H9 (cell line): ENCODE measurements around the gene PCED1A. TPM values are rescaled to one million over a fixed set of nuclear protein-coding genes. Genes with fewer than 3 reads are reported as not detected.

Experiments
- DNase-seq: peaks from one replicate; pipeline ENCODE4 v3.0.0-alpha.2; 2017
- H2AFZ ChIP-seq: one replicate; pipeline ENCODE4 v1.6.1; 2013; ENCODE audit warnings: mild to moderate bottlenecking, low read length, control low read depth, moderate library complexity
- H2AK5ac ChIP-seq: 2 replicates; pipeline ENCODE4 v1.6.1; 2013; ENCODE audit warnings: low read length, control low read depth, mixed read lengths; ENCODE audit not compliant: insufficient read length
- H2BK120ac ChIP-seq: one replicate; pipeline ENCODE4 v1.6.1; 2013; ENCODE audit warnings: low read depth, mild to moderate bottlenecking, low read length, control low read depth, inconsistent platforms; ENCODE audit not compliant: poor library complexity, severe bottlenecking
- H2BK12ac ChIP-seq: 2 replicates; pipeline ENCODE4 v1.6.1; 2013; ENCODE audit warnings: low read length, control low read depth, mixed read lengths, low read depth; ENCODE audit not compliant: insufficient read length
- H2BK15ac ChIP-seq: 2 replicates; pipeline ENCODE4 v1.6.1; 2013; ENCODE audit warnings: low read depth, low read length, control low read depth
- H2BK20ac ChIP-seq: one replicate; pipeline ENCODE4 v1.6.1; 2013; ENCODE audit warnings: low read depth, mild to moderate bottlenecking, low read length, control low read depth, inconsistent platforms; ENCODE audit not compliant: poor library complexity, severe bottlenecking
- H2BK5ac ChIP-seq: 2 replicates; pipeline ENCODE4 v1.6.1; 2013; ENCODE audit warnings: low read length, control low read depth, mixed read lengths; ENCODE audit not compliant: insufficient read length
- H3K14ac ChIP-seq: 2 replicates; pipeline ENCODE4 v1.6.1; 2013; ENCODE audit warnings: low read length, control low read depth; ENCODE audit not compliant: insufficient read depth
- H3K18ac ChIP-seq: 2 replicates; pipeline ENCODE4 v1.6.1; 2013; ENCODE audit warnings: low read depth, mild to moderate bottlenecking, mixed read lengths, low read length, control low read depth; ENCODE audit not compliant: insufficient read length
- H3K23ac ChIP-seq: 2 replicates; pipeline ENCODE4 v1.6.1; 2013; ENCODE audit warnings: low read length, control low read depth, mixed read lengths, low read depth; ENCODE audit not compliant: insufficient read length
- H3K23me2 ChIP-seq: 2 replicates; pipeline ENCODE4 v1.6.1; 2013; ENCODE audit warnings: low read depth, mild to moderate bottlenecking, mixed read lengths, low read length, control low read depth; ENCODE audit not compliant: insufficient read length, poor library complexity, severe bottlenecking
- H3K27ac ChIP-seq: 2 replicates; pipeline ENCODE4 v1.5.1; 2013; ENCODE audit warnings: low read length, control low read depth, mixed read lengths, low read depth; ENCODE audit not compliant: insufficient read length
- H3K27me3 ChIP-seq: 2 replicates; pipeline ENCODE4 v1.6.1; 2013; ENCODE audit warnings: low read length, control low read depth, inconsistent platforms; ENCODE audit not compliant: insufficient read depth
- H3K4ac ChIP-seq: 2 replicates; pipeline ENCODE4 v1.6.1; 2013; ENCODE audit warnings: low read depth, mild to moderate bottlenecking, control low read depth, inconsistent platforms, low read length, moderate library complexity
- H3K4me1 ChIP-seq: 2 replicates; pipeline ENCODE4 v1.6.1; 2013; ENCODE audit warnings: low read length, control low read depth, inconsistent platforms; ENCODE audit not compliant: insufficient read depth
- H3K4me2 ChIP-seq: 2 replicates; pipeline ENCODE4 v1.6.1; 2013; ENCODE audit warnings: low read length, control low read depth, mixed read lengths; ENCODE audit not compliant: insufficient read length, insufficient read depth
- H3K56ac ChIP-seq: 2 replicates; pipeline ENCODE4 v1.6.1; 2013; ENCODE audit warnings: low read depth, mild to moderate bottlenecking, mixed read lengths, low read length, control low read depth; ENCODE audit not compliant: insufficient read length
- H3K79me1 ChIP-seq: 2 replicates; pipeline ENCODE4 v1.6.1; 2013; ENCODE audit warnings: low read depth, mild to moderate bottlenecking, moderate library complexity, low read length, control low read depth, inconsistent platforms; ENCODE audit not compliant: insufficient read depth, poor library complexity, severe bottlenecking
- H3K79me2 ChIP-seq: 2 replicates; pipeline ENCODE4 v1.6.1; 2013; ENCODE audit warnings: low read length, control low read depth, inconsistent platforms; ENCODE audit not compliant: insufficient read depth
- H3K9ac ChIP-seq: 2 replicates; pipeline ENCODE4 v1.6.1; 2013; ENCODE audit warnings: low read length, control low read depth, mixed read lengths; ENCODE audit not compliant: insufficient read length; ENCODE audit errors: extremely low read depth
- H3K9me3 ChIP-seq: one replicate; pipeline ENCODE4 v1.6.1; 2013; ENCODE audit warnings: low read depth, low read length, inconsistent platforms; ENCODE audit not compliant: control insufficient read depth
- H3T11ph ChIP-seq: one replicate; pipeline ENCODE4 v1.6.1; 2013; ENCODE audit warnings: mild to moderate bottlenecking, low read length, control low read depth, inconsistent platforms
- H4K20me1 ChIP-seq: one replicate; pipeline ENCODE4 v1.6.1; 2013; ENCODE audit not compliant: control insufficient read depth, insufficient read length, insufficient read depth
- H4K5ac ChIP-seq: 2 replicates; pipeline ENCODE4 v1.6.1; 2013; ENCODE audit warnings: low read depth, mild to moderate bottlenecking, mixed read lengths, low read length, control low read depth; ENCODE audit not compliant: insufficient read length
- H4K8ac ChIP-seq: replicated peaks from 2 replicates; pipeline ENCODE4 v1.6.1; 2013; ENCODE audit warnings: low read length, control low read depth, mixed read lengths, low read depth; ENCODE audit not compliant: insufficient read length
- H4K91ac ChIP-seq: 2 replicates; pipeline ENCODE4 v1.6.1; 2013; ENCODE audit warnings: low read depth, mild to moderate bottlenecking, moderate library complexity, mixed read lengths, low read length, control low read depth; ENCODE audit not compliant: insufficient read length
- H3K27ac Mint-ChIP-seq, 3 experiments: 2 replicates in 2 of 3; 3 replicates in 1 of 3; pipeline ENCODE4 v1.8.0; 2020 to 2021; ENCODE audit warnings: mixed read lengths in 3 of 3, mild to moderate bottlenecking in 1 of 3, moderate library complexity in 1 of 3
- H3K27me3 Mint-ChIP-seq: 2 replicates; pipeline ENCODE4 v1.8.0; 2021; ENCODE audit warnings: low read depth, mild to moderate bottlenecking, moderate library complexity, mixed read lengths
- H3K36me3 Mint-ChIP-seq, 3 experiments: 2 replicates in 2 of 3; 3 replicates in 1 of 3; pipeline ENCODE4 v1.8.0; 2020 to 2021; ENCODE audit warnings: low read depth in 3 of 3, mixed read lengths in 3 of 3; ENCODE audit not compliant: insufficient read depth in 1 of 3
- H3K4me1 Mint-ChIP-seq, 2 experiments: 2 replicates each; pipeline ENCODE4 v1.8.0; 2020; ENCODE audit warnings: mixed read lengths in 2 of 2
- H3K4me3 Mint-ChIP-seq, 2 experiments: 2 replicates in 1 of 2; 3 replicates in 1 of 2; pipeline ENCODE4 v1.8.0; 2020 to 2021; ENCODE audit warnings: mild to moderate bottlenecking in 2 of 2, mixed read lengths in 2 of 2, moderate library complexity in 1 of 2
- H3K9me3 Mint-ChIP-seq, 2 experiments: 2 replicates in 1 of 2; 3 replicates in 1 of 2; pipeline ENCODE4 v1.8.0; 2020; ENCODE audit warnings: mild to moderate bottlenecking in 2 of 2, mixed read lengths in 2 of 2, moderate library complexity in 1 of 2
- WGBS: extraction: QIAGEN DNeasy Blood & Tissue Kit; methylation state at CpG from one replicate; pipeline ENCODE4 v1.1.7; 2013; ENCODE audit warnings: missing lambda C conversion rate, low lambda C conversion rate, mixed read lengths; ENCODE audit not compliant: insufficient read length; ENCODE audit errors: extremely low coverage; 5-methylcytosine and 5-hydroxymethylcytosine counted together
- total RNA-seq: library from RNA; stranded (reverse); gene quantifications from 2 replicates; pipeline ENCODE4 v1.2.1, GENCODE V29; 2021
- TF ChIP-seq, protein P1 (sequence below): fragments of 200-600 bp; sonication (generic); conservative IDR thresholded peaks from 3 replicates; pipeline ENCODE4 v1.8.0; 2021; ENCODE audit warnings: antibody characterized with exemption, mild to moderate bottlenecking

PCED1A gene
- total RNA-seq, 1 experiment from 2014 or later: 30.8 TPM

DNA sequence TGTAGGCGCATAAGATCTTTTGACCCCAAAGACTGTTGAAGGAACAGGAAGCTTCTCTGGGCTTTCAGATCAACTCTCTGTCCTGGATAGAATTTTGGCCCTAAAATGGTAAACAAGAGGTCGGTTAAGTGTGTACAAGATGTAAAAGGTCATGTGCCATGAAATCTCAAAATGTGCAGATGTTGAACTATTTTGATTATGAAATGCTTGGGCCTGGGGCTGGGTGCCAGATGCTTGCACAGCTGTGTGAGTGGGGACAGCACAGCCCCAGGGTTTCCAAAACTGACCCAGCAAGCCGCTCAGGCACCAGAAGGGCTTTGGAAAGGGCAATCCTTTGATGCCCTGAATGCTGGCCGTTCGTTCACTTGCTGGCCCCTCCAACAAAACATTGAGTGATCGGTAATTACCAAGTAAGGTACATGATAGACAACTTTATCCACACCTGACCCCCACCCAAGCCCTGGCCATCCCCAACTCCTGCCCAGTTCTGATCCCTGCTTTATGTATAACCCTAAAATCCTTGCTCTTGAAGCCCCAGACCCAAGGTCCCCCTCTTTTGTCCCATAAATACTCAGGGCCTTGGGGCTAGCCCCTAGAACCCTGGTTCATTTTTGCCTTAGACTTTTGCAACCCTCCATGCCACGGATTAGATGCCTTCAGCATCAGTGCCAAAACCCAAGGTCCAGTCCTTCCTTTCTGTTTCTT, 22.4 kb downstream of the PCED1A start:
- H3K27ac ChIP-seq: no peak overlapping the region
- H4K91ac ChIP-seq: no peak overlapping the region
- Mint-ChIP-seq H3K4me3 (no peak overlapping the region), H3K27ac (no peak overlapping the region), H3K4me1 (peaks cover 18% of the 10 kb centered on the region in 2 experiments), H3K9me3 (peaks cover under 1 to 4% of the 10 kb centered on the region in 2 experiments; a peak in 3 of 5 replicates), H3K36me3 (no peaks in the 10 kb centered on the region; a peak in 1 of 7 replicates), H3K27me3 (peaks cover 29% of the 10 kb centered on the region)
- H3K23ac ChIP-seq: no peak overlapping the region
- H4K20me1 ChIP-seq: no peaks in the 10 kb centered on the region
- no peak overlapping the region for H2BK120ac ChIP-seq
- no peak overlapping the region for H2BK15ac ChIP-seq
- H3K4me1 ChIP-seq: no peaks in the 10 kb centered on the region
- TF ChIP-seq, protein P1, sequence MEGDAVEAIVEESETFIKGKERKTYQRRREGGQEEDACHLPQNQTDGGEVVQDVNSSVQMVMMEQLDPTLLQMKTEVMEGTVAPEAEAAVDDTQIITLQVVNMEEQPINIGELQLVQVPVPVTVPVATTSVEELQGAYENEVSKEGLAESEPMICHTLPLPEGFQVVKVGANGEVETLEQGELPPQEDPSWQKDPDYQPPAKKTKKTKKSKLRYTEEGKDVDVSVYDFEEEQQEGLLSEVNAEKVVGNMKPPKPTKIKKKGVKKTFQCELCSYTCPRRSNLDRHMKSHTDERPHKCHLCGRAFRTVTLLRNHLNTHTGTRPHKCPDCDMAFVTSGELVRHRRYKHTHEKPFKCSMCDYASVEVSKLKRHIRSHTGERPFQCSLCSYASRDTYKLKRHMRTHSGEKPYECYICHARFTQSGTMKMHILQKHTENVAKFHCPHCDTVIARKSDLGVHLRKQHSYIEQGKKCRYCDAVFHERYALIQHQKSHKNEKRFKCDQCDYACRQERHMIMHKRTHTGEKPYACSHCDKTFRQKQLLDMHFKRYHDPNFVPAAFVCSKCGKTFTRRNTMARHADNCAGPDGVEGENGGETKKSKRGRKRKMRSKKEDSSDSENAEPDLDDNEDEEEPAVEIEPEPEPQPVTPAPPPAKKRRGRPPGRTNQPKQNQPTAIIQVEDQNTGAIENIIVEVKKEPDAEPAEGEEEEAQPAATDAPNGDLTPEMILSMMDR: no peak
- no peaks in the 10 kb centered on the region for H3K9me3 ChIP-seq
- H3K27me3 ChIP-seq: peaks cover 9% of the 10 kb centered on the region; the same call in 1 of the 2 replicates
- H3K4ac ChIP-seq: no peak overlapping the region
- H3K23me2 ChIP-seq: peaks cover 6% of the 10 kb centered on the region
- no peak overlapping the region for H2AK5ac ChIP-seq
- H3T11ph ChIP-seq: no peak overlapping the region
- no peak overlapping the region for H2AFZ ChIP-seq
- no CpG with 5 or more reads among the region's 7 CpGs for WGBS
- H3K79me1 ChIP-seq: no peaks in the 10 kb centered on the region
- no peak overlapping the region for H4K8ac ChIP-seq
- no peak overlapping the region for H3K18ac ChIP-seq
- no peak overlapping the region for H3K56ac ChIP-seq
- H3K14ac ChIP-seq: no peak overlapping the region
- no peak overlapping the region for H4K5ac ChIP-seq
- no peak overlapping the region for H3K9ac ChIP-seq
- DNase-seq: no peak
- no peak overlapping the region for H3K4me2 ChIP-seq
- no peaks in the 10 kb centered on the region for H3K79me2 ChIP-seq
- H2BK5ac ChIP-seq: no peak overlapping the region
- H2BK20ac ChIP-seq: no peak overlapping the region
- no peak overlapping the region for H2BK12ac ChIP-seq
